GM18505 (cell line): ENCODE measurements around the gene GLP1R.

Source experiments
- ATAC-seq: cut with Tn5 transposase; IDR thresholded peaks from one replicate; pipeline ENCODE4 v1.9.1; 2021; ENCODE audit not compliant: unreplicated experiment
- POLR2A ChIP-seq: IDR thresholded peaks from 4 replicates; pipeline ENCODE4 v1.6.1; 2011; ENCODE audit warnings: borderline replicate concordance; ENCODE audit not compliant: insufficient read depth, insufficient read length; ENCODE audit errors: extremely low read depth

GLP1R gene

GRCh38 chr6:39029156-39030011, 19.2 kb upstream of the GLP1R start:
- no peak for TF ChIP-seq POLR2A
- ATAC-seq, result no peak

GRCh38 chr6:39035681-39036080, 12.9 kb upstream of the GLP1R start:
- no peak for ATAC-seq
- TF ChIP-seq POLR2A, result no peak

GRCh38 chr6:39037082-39037508, 11.5 kb upstream of the GLP1R start:
- TF ChIP-seq POLR2A, result no peak
- ATAC-seq, result no peak

GRCh38 chr6:39037707-39038106, 10.9 kb upstream of the GLP1R start:
- ATAC-seq, result no peak
- no peak for TF ChIP-seq POLR2A

- ATAC-seq, result no peak
- TF ChIP-seq POLR2A, result no peak
Measured at GRCh38 chr6:39040080-39040673, 8.4 kb upstream of the GLP1R start.

- no peak for TF ChIP-seq POLR2A
- ATAC-seq, result no peak
Measured at GRCh38 chr6:39041072-39041471, 7.5 kb upstream of the GLP1R start.

- no peak for ATAC-seq
- TF ChIP-seq POLR2A, result no peak
Measured at GRCh38 chr6:39043776-39044175, 4.8 kb upstream of the GLP1R start.

- no peak for ATAC-seq
- TF ChIP-seq POLR2A, result no peak
Measured at GRCh38 chr6:39044181-39044580, 4.4 kb upstream of the GLP1R start.

GRCh38 chr6:39047434-39048327, 900 bp upstream of the GLP1R start:
- no peak for TF ChIP-seq POLR2A
- no peak for ATAC-seq

GRCh38 chr6:39049575-39050283, 1.1 kb downstream of the GLP1R start:
- TF ChIP-seq POLR2A, result no peak
- no peak for ATAC-seq

GRCh38 chr6:39050453-39051112, 2.0 kb downstream of the GLP1R start:
- TF ChIP-seq POLR2A, result no peak
- ATAC-seq, result no peak

- TF ChIP-seq POLR2A, result no peak
- no peak for ATAC-seq
Measured at GRCh38 chr6:39051399-39052122, 3.0 kb downstream of the GLP1R start.
